ENCODE results near the gene NLRP8. TPM values are rescaled to one million over a fixed set of nuclear protein-coding genes. Genes with fewer than 3 reads are reported as not detected.
"Not testable (repeated sequence)": the region's sequence is repeated elsewhere in the genome, so short reads cannot be mapped to it uniquely, and the experiment has no call there.

Gene NLRP8
- total RNA-seq, 1 experiment from 2014 or later: not detected

DNA sequence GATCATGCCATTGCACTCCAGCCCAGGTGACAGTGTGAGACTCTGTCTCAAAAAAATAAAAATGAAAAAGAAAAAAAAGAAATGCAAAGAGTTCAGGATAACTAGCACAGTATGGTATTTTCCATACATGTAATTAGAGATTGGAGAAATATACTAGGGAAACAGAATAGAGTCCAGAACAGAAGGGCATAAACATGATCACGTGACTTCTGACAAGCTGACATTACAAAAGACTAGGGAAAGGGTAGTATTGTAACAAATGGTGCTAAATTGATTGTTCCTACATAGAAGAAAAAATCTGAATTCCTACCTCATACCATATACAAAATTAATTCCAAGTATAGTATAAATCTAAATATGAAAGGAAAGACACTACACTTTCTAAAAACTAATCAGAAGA, 37.6 kb downstream of the NLRP8 start:
- DNase-seq: no peak
- no peaks in the 10 kb centered on the region for H4K20me1 ChIP-seq (ENCODE audit: insufficient read depth, low read depth, low read length)
- no peak overlapping the region for H3K9ac ChIP-seq (ENCODE audit: low read length)
- H3K9me3 ChIP-seq (ENCODE audit: low read length): no peaks in the 10 kb centered on the region
- H3K79me2 ChIP-seq (ENCODE audit: low read length): no peaks in the 10 kb centered on the region
- no peaks in the 10 kb centered on the region for H3K27me3 ChIP-seq (ENCODE audit: low read length)
- H2AFZ ChIP-seq (ENCODE audit: low read length): no peak overlapping the region
- no peak overlapping the region for H3K27ac ChIP-seq (ENCODE audit: low read length)
- no peaks in the 10 kb centered on the region for H3K4me1 ChIP-seq (ENCODE audit: low read length)
- H3K4me3 ChIP-seq (ENCODE audit: low read length): no peak overlapping the region
- no peaks in the 10 kb centered on the region for H3K9me2 ChIP-seq (replicated peaks; ENCODE audit: insufficient read depth, low read length)
- H3K36me3 ChIP-seq (ENCODE audit: insufficient read depth, low read length): no peaks in the 10 kb centered on the region
- H3K4me2 ChIP-seq (ENCODE audit: low read depth, low read length, poor library complexity, severe bottlenecking): no peak overlapping the region

- Histone ChIP-seq H3K9me3 (ENCODE audit: low read length) (no peaks in the 10 kb centered on the region), H3K9me2 (replicated peaks; ENCODE audit: insufficient read depth, low read length) (no peaks in the 10 kb centered on the region), H3K79me2 (ENCODE audit: low read length) (no peaks in the 10 kb centered on the region), H2AFZ (ENCODE audit: low read length) (no peak within 1 kb of the TSS), H3K4me2 (ENCODE audit: low read depth, low read length, poor library complexity, severe bottlenecking) (no peak within 1 kb of the TSS), H3K36me3 (ENCODE audit: insufficient read depth, low read length) (no peaks in the 10 kb centered on the region), H3K9ac (ENCODE audit: low read length) (no peak within 1 kb of the TSS), H3K4me3 (ENCODE audit: low read length) (no peak within 1 kb of the TSS), H3K27me3 (ENCODE audit: low read length) (no peaks in the 10 kb centered on the region), H4K20me1 (ENCODE audit: insufficient read depth, low read depth, low read length) (no peaks in the 10 kb centered on the region), H3K27ac (ENCODE audit: low read length) (no peak within 1 kb of the TSS), H3K4me1 (ENCODE audit: low read length) (no peaks in the 10 kb centered on the region)
- no peak for DNase-seq
These were observed 38.9 kb downstream of the NLRP8 start, which contains the start of gene NLRP5 for GRCh38 chr19:55986487-55986886. TSS of gene NLRP5 (plus strand) at chr19:55986775.

- DNase-seq: no peak
- Histone ChIP-seq H3K9me3 (ENCODE audit: low read length) (peaks cover 3% of the 10 kb centered on the region; the same call in 1 of the 2 replicates), H3K4me1 (ENCODE audit: low read length) (peaks cover 3% of the 10 kb centered on the region), H3K9me2 (replicated peaks; ENCODE audit: insufficient read depth, low read length) (no peaks in the 10 kb centered on the region), H3K4me3 (ENCODE audit: low read length) (no peak overlapping the region), H4K20me1 (ENCODE audit: insufficient read depth, low read depth, low read length) (no peaks in the 10 kb centered on the region), H2AFZ (ENCODE audit: low read length) (no peak overlapping the region), H3K79me2 (ENCODE audit: low read length) (no peaks in the 10 kb centered on the region), H3K9ac (ENCODE audit: low read length) (no peak overlapping the region), H3K27me3 (ENCODE audit: low read length) (no peaks in the 10 kb centered on the region), H3K27ac (ENCODE audit: low read length) (no peak overlapping the region), H3K4me2 (ENCODE audit: low read depth, low read length, poor library complexity, severe bottlenecking) (no peak overlapping the region), H3K36me3 (ENCODE audit: insufficient read depth, low read length) (no peaks in the 10 kb centered on the region)
These were observed 43.2 kb downstream of the NLRP8 start for GRCh38 chr19:55990831-55991230.

GRCh38 chr19:55993492-55993891, 45.9 kb downstream of the NLRP8 start:
- H3K4me3 ChIP-seq (ENCODE audit: low read length): no peak overlapping the region
- no peaks in the 10 kb centered on the region for H3K36me3 ChIP-seq (ENCODE audit: insufficient read depth, low read length)
- DNase-seq: no peak

GRCh38 chr19:56014765-56015164, 67.1 kb downstream of the NLRP8 start:
- no peaks in the 10 kb centered on the region for H3K36me3 ChIP-seq (ENCODE audit: insufficient read depth, low read length)
- H3K27me3 ChIP-seq (ENCODE audit: low read length): no peaks in the 10 kb centered on the region
- no peak overlapping the region for H3K4me3 ChIP-seq (ENCODE audit: low read length)
- no peak for DNase-seq
- no peaks in the 10 kb centered on the region for H4K20me1 ChIP-seq (ENCODE audit: insufficient read depth, low read depth, low read length)
- no peak overlapping the region for H3K4me2 ChIP-seq (ENCODE audit: low read depth, low read length, poor library complexity, severe bottlenecking)
- H3K79me2 ChIP-seq (ENCODE audit: low read length): no peaks in the 10 kb centered on the region
- no peaks in the 10 kb centered on the region for H3K9me2 ChIP-seq (replicated peaks; ENCODE audit: insufficient read depth, low read length)
- no peaks in the 10 kb centered on the region for H3K9me3 ChIP-seq (ENCODE audit: low read length)
- no peak overlapping the region for H3K27ac ChIP-seq (ENCODE audit: low read length)
- H3K4me1 ChIP-seq (ENCODE audit: low read length): no peaks in the 10 kb centered on the region
- no peak overlapping the region for H2AFZ ChIP-seq (ENCODE audit: low read length)
- no peak overlapping the region for H3K9ac ChIP-seq (ENCODE audit: low read length)

More at GRCh38 chr19:55993492-55993891, 45.9 kb downstream of the NLRP8 start:
- Histone ChIP-seq H3K27ac (ENCODE audit: low read length) (no peak overlapping the region), H2AFZ (ENCODE audit: low read length) (no peak overlapping the region), H3K79me2 (ENCODE audit: low read length) (no peaks in the 10 kb centered on the region), H3K9me2 (replicated peaks; ENCODE audit: insufficient read depth, low read length) (no peaks in the 10 kb centered on the region), H3K4me2 (ENCODE audit: low read depth, low read length, poor library complexity, severe bottlenecking) (no peak overlapping the region), H3K9me3 (ENCODE audit: low read length) (peaks cover 3% of the 10 kb centered on the region; the same call in 1 of the 2 replicates), H3K4me1 (ENCODE audit: low read length) (peaks cover 3% of the 10 kb centered on the region), H4K20me1 (ENCODE audit: insufficient read depth, low read depth, low read length) (no peaks in the 10 kb centered on the region), H3K27me3 (ENCODE audit: low read length) (no peaks in the 10 kb centered on the region), H3K9ac (ENCODE audit: low read length) (no peak overlapping the region)

DNA sequence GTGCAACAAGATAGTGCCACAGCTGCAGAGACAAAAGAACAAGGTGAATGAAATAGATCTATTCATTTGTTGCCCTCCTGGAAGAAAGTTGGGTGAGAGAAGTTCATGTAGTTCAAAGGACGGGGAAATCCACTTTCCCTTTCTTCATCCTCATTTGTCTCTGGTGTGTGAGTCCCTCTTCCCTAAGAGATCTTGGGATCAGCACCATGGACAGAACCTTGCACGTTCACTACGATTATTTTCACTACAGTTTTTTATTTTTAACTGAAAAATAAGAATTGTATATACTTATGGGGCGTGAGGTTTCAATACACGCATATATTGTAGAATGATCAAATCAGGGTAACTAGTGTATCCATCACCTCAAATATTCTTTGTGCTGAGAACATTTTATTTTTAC, 68.1 kb downstream of the NLRP8 start:
- no peak overlapping the region for H3K4me2 ChIP-seq (ENCODE audit: low read depth, low read length, poor library complexity, severe bottlenecking)
- no peak overlapping the region for H3K4me3 ChIP-seq (ENCODE audit: low read length)
- no peaks in the 10 kb centered on the region for H3K9me2 ChIP-seq (replicated peaks; ENCODE audit: insufficient read depth, low read length)
- H3K27ac ChIP-seq (ENCODE audit: low read length): no peak overlapping the region
- H3K4me1 ChIP-seq (ENCODE audit: low read length): no peaks in the 10 kb centered on the region
- no peaks in the 10 kb centered on the region for H3K79me2 ChIP-seq (ENCODE audit: low read length)
- no peaks in the 10 kb centered on the region for H3K27me3 ChIP-seq (ENCODE audit: low read length)
- H2AFZ ChIP-seq (ENCODE audit: low read length): no peak overlapping the region
- no peak overlapping the region for H3K9ac ChIP-seq (ENCODE audit: low read length)
- DNase-seq: peak; percentile 73
- H3K36me3 ChIP-seq (ENCODE audit: insufficient read depth, low read length): no peaks in the 10 kb centered on the region
- no peaks in the 10 kb centered on the region for H3K9me3 ChIP-seq (ENCODE audit: low read length)
- no peaks in the 10 kb centered on the region for H4K20me1 ChIP-seq (ENCODE audit: insufficient read depth, low read depth, low read length)

DNA sequence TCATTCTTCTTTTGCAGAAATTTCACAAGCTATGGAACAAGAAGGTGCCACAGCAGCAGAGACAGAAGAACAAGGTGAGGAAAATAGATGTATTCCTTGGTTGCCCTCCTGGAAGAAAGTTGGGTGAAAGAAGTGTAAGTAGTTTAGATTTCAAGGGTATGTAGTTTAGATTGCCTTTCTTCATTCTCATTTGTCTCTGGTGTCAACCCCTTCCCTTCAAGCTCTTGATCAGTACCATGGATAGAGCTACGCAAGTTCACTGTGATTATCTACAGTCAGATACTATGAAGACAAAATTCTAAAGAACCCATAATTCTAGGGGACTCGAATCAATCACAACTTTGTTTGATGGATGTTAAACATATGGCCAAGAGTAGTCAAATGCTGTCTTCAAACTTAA, 71.7 kb downstream of the NLRP8 start:
- H3K36me3 ChIP-seq (ENCODE audit: insufficient read depth, low read length); H4K20me1 ChIP-seq (ENCODE audit: insufficient read depth, low read depth, low read length); H3K9ac ChIP-seq (ENCODE audit: low read length); H3K4me1 ChIP-seq (ENCODE audit: low read length); H3K4me3 ChIP-seq (ENCODE audit: low read length); DNase-seq; H3K79me2 ChIP-seq (ENCODE audit: low read length); H3K9me3 ChIP-seq (ENCODE audit: low read length); H3K4me2 ChIP-seq (ENCODE audit: low read depth, low read length, poor library complexity, severe bottlenecking); H3K27me3 ChIP-seq (ENCODE audit: low read length); H3K27ac ChIP-seq (ENCODE audit: low read length); H3K9me2 ChIP-seq (replicated peaks; ENCODE audit: insufficient read depth, low read length); H2AFZ ChIP-seq (ENCODE audit: low read length): not testable (repeated sequence)

GRCh38 chr19:56020355-56020975, 72.8 kb downstream of the NLRP8 start:
- not testable (repeated sequence) for H3K36me3 ChIP-seq (ENCODE audit: insufficient read depth, low read length); H4K20me1 ChIP-seq (ENCODE audit: insufficient read depth, low read depth, low read length); H3K27me3 ChIP-seq (ENCODE audit: low read length); H3K4me3 ChIP-seq (ENCODE audit: low read length); H3K9me3 ChIP-seq (ENCODE audit: low read length); H3K4me2 ChIP-seq (ENCODE audit: low read depth, low read length, poor library complexity, severe bottlenecking); DNase-seq; H3K9ac ChIP-seq (ENCODE audit: low read length); H3K4me1 ChIP-seq (ENCODE audit: low read length); H2AFZ ChIP-seq (ENCODE audit: low read length); H3K27ac ChIP-seq (ENCODE audit: low read length); H3K9me2 ChIP-seq (replicated peaks; ENCODE audit: insufficient read depth, low read length); H3K79me2 ChIP-seq (ENCODE audit: low read length)
